ENCODE results near the gene PIP4K2C. TPM values are rescaled to one million over a fixed set of nuclear protein-coding genes. Genes with fewer than 3 reads are reported as not detected.

PIP4K2C gene
- total RNA-seq, 1 experiment from 2014 or later = 37.1 TPM

DNA sequence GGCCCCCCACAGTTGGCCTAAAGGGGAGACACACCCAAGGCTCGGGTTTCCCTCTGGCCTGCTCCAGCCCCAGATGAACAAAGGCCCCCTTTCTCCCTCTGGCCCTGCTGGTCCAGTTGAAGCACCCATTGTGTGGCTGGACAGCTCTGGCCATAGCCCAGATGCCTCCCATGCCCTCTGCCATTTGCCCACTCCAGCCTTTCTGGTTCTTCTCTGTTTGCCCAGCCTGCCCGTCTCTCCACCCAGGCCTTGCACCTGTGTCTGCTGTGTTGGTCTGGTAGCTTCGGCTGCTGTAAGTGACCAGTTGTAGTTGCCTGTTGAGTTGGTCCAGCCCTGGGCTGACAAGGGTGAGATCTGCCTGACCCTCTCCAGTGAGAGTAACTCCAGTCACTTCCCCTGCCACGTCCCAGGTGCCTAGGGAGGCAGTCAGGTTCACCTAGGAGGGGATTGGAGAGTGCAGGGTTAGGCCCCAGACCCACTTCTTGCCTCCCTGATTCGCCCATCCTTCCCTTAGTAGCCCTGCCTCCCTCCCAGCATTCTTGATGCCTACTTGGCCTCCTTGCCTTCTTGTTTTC lies 39.0 kb downstream of the PIP4K2C start:
- Histone ChIP-seq H2AFZ (ENCODE audit: low read length) (no peak overlapping the region), H2AK5ac (ENCODE audit: insufficient read length, low read length) (no peak overlapping the region), H2BK5ac (ENCODE audit: insufficient read length, low read length) (no peak overlapping the region), H4K5ac (ENCODE audit: insufficient read length, low read depth, low read length) (no peak overlapping the region), H4K8ac (replicated peaks; ENCODE audit: insufficient read length, low read depth, low read length) (no peak overlapping the region), H3K56ac (ENCODE audit: insufficient read length, low read depth, low read length) (no peak overlapping the region), H3K18ac (ENCODE audit: insufficient read length, low read depth, low read length) (no peak overlapping the region), H4K91ac (ENCODE audit: insufficient read length, low read depth, low read length) (no peak overlapping the region), H2BK20ac (ENCODE audit: low read depth, low read length, poor library complexity, severe bottlenecking) (no peak overlapping the region), H3K79me2 (ENCODE audit: insufficient read depth, low read length) (no peaks in the 10 kb centered on the region), H2BK120ac (ENCODE audit: low read depth, low read length, poor library complexity, severe bottlenecking) (no peak overlapping the region), H3K9ac (ENCODE audit: extremely low read depth, insufficient read length, low read length) (no peak overlapping the region), H3K4me1 (ENCODE audit: insufficient read depth, low read length) (no peaks in the 10 kb centered on the region; the same call in 1 of the 2 replicates), H3K9me3 (ENCODE audit: control insufficient read depth, low read depth, low read length) (no peaks in the 10 kb centered on the region), H4K20me1 (ENCODE audit: control insufficient read depth, insufficient read depth, insufficient read length) (peaks cover 3% of the 10 kb centered on the region), H3K23me2 (ENCODE audit: insufficient read length, low read depth, low read length, poor library complexity, severe bottlenecking) (peaks cover 23% of the 10 kb centered on the region), H3K23ac (ENCODE audit: insufficient read length, low read depth, low read length) (no peak overlapping the region), H3K27ac (ENCODE audit: insufficient read length, low read depth, low read length) (no peak overlapping the region), H3K79me1 (ENCODE audit: insufficient read depth, low read depth, low read length, poor library complexity, severe bottlenecking) (no peaks in the 10 kb centered on the region), H3K4me2 (ENCODE audit: insufficient read depth, insufficient read length, low read length) (no peak overlapping the region), H2BK12ac (ENCODE audit: insufficient read length, low read depth, low read length) (no peak overlapping the region), H2BK15ac (ENCODE audit: low read depth, low read length) (no peak overlapping the region), H3K4ac (ENCODE audit: low read depth, low read length) (no peak overlapping the region), H3T11ph (ENCODE audit: low read length) (no peak overlapping the region), H3K14ac (ENCODE audit: insufficient read depth, low read length) (no peak overlapping the region; the same call in 1 of the 2 replicates), H3K27me3 (ENCODE audit: insufficient read depth, low read length) (peaks cover 72% of the 10 kb centered on the region)
- DNase-seq = no peak
- WGBS (ENCODE audit: extremely low coverage, insufficient read length, low lambda C conversion rate) = no CpG with 5 or more reads among the region's 5 CpGs
- H3K9me3 Mint-ChIP-seq = no peaks in the 10 kb centered on the region
- no peaks in the 10 kb centered on the region; a peak in 1 of 7 replicates for H3K36me3 Mint-ChIP-seq (ENCODE audit: insufficient read depth in 1 of 3, low read depth in 3 of 3)
- no peak overlapping the region for H3K4me3 Mint-ChIP-seq
- peaks cover 12 to 35% of the 10 kb centered on the region in 2 experiments for H3K4me1 Mint-ChIP-seq
- no peak overlapping the region for H3K27ac Mint-ChIP-seq
- H3K27me3 Mint-ChIP-seq (ENCODE audit: low read depth) = peaks cover 89% of the 10 kb centered on the region
- TF ChIP-seq, protein P1, sequence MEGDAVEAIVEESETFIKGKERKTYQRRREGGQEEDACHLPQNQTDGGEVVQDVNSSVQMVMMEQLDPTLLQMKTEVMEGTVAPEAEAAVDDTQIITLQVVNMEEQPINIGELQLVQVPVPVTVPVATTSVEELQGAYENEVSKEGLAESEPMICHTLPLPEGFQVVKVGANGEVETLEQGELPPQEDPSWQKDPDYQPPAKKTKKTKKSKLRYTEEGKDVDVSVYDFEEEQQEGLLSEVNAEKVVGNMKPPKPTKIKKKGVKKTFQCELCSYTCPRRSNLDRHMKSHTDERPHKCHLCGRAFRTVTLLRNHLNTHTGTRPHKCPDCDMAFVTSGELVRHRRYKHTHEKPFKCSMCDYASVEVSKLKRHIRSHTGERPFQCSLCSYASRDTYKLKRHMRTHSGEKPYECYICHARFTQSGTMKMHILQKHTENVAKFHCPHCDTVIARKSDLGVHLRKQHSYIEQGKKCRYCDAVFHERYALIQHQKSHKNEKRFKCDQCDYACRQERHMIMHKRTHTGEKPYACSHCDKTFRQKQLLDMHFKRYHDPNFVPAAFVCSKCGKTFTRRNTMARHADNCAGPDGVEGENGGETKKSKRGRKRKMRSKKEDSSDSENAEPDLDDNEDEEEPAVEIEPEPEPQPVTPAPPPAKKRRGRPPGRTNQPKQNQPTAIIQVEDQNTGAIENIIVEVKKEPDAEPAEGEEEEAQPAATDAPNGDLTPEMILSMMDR (conservative IDR thresholded peaks at IDR 0.05) = no peak

Data from H9 (cell line).